ENCODE measurements around the gene GRK4.

DNA sequence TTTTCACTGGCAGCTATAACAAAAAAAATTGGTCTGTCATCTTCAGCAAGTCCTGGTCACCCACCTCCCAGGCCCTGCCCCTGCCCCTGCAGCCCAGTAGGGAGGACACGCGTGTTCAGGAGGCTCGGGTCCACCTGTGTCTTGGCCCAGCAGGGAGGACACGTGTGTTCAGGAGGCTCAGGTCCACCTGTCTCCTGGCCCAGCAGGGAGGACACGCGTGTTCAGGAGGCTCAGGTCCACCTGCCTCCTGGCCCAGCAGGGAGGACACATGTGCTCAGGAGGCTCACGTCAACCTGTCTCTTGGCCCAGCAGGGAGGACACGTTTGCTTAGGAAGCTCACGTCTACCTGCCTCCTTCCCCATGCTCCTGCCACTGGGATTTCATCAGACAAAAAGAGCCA is 66.1 kb downstream of the GRK4 start:
- TF ChIP-seq, protein P1, sequence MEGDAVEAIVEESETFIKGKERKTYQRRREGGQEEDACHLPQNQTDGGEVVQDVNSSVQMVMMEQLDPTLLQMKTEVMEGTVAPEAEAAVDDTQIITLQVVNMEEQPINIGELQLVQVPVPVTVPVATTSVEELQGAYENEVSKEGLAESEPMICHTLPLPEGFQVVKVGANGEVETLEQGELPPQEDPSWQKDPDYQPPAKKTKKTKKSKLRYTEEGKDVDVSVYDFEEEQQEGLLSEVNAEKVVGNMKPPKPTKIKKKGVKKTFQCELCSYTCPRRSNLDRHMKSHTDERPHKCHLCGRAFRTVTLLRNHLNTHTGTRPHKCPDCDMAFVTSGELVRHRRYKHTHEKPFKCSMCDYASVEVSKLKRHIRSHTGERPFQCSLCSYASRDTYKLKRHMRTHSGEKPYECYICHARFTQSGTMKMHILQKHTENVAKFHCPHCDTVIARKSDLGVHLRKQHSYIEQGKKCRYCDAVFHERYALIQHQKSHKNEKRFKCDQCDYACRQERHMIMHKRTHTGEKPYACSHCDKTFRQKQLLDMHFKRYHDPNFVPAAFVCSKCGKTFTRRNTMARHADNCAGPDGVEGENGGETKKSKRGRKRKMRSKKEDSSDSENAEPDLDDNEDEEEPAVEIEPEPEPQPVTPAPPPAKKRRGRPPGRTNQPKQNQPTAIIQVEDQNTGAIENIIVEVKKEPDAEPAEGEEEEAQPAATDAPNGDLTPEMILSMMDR (IDR thresholded peaks at IDR 0.05; ENCODE audit: insufficient read depth, low read length) = no peak
- TF ChIP-seq POLR2AphosphoS5 (IDR thresholded peaks at IDR 0.05; ENCODE audit: low read depth) = no peak
- TF ChIP-seq SPI1 (IDR thresholded peaks at IDR 0.05; ENCODE audit: borderline replicate concordance, low read depth) = no peak

All from HL-60 (cell line).